RPMI7951 (cell line): ENCODE data around the gene RAMP1. TPM values are rescaled to one million over a fixed set of nuclear protein-coding genes. Genes with fewer than 3 reads are reported as not detected.
A peak's percentile ranks its signal among the peaks of the same experiment; 100 is the strongest.

ENCODE experiments used
- DNase-seq: peaks from one replicate; pipeline ENCODE4 v3.0.0-alpha.2; 2012; ENCODE audit warnings: low read depth
- total RNA-seq: library from RNA; depleted of rRNA; stranded (reverse); fragments of >200 nt; shearing (Covaris generic); gene quantifications from 2 replicates; pipeline ENCODE4 v1.2.3, GENCODE V29; 2014

RAMP1 gene
- total RNA-seq, 1 experiment from 2014 or later = 6.2 TPM

DNA sequence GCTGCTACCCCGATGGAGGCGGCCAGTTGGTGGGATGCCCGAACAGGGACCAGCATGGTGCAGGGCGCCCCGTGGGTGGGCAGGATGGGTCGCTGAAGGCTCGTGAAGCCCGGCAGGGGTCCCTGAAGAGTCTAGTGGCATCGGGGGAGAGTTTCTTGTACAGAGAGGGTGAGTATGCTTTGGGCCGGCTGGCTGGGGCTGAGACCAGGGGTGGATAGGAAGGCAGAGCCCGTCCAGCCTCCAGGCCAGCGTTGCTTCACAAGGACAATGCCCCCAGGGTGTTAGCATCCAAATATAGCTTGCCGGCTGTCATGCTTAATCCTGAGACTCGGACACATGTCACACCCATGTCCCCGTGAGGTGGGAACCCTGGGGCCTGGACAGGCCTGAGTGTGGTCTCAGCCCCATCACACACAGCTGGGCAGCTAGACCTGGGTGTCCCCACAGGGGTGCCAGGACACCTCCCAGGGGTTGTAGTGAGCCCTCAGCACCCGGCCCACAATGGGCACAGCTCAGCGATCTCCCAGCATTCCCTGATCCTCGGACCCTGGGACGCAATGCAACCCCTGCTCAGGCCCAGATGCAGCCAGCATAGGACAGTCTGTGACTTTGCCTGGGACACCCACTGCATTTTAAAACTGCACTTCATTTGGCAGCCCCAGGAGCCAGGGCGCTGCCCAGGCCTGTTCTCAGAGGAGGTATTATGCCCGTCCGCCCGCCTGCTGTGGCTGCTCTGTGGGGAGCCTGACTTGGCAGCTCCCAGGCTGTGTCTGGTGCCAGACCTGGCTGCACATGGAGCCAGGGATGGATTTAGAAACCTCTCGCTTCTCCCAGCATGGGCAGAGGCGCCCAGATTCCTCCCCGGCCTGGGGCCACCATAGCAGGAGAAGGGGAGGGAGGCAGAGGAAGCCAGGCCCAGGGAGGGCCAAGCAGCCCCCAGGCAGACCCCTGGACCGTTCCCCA lies 36.4 kb downstream of the RAMP1 start:
- DNase-seq = no peak

GRCh38 chr2:237896507-237896892 lies 37.1 kb downstream of the RAMP1 start:
- no peak for DNase-seq

- DNase-seq = no peak
These were observed 37.5 kb downstream of the RAMP1 start for GRCh38 chr2:237896956-237897355.

- DNase-seq = no peak
These were observed 38.6 kb downstream of the RAMP1 start for GRCh38 chr2:237898057-237898414.

DNA sequence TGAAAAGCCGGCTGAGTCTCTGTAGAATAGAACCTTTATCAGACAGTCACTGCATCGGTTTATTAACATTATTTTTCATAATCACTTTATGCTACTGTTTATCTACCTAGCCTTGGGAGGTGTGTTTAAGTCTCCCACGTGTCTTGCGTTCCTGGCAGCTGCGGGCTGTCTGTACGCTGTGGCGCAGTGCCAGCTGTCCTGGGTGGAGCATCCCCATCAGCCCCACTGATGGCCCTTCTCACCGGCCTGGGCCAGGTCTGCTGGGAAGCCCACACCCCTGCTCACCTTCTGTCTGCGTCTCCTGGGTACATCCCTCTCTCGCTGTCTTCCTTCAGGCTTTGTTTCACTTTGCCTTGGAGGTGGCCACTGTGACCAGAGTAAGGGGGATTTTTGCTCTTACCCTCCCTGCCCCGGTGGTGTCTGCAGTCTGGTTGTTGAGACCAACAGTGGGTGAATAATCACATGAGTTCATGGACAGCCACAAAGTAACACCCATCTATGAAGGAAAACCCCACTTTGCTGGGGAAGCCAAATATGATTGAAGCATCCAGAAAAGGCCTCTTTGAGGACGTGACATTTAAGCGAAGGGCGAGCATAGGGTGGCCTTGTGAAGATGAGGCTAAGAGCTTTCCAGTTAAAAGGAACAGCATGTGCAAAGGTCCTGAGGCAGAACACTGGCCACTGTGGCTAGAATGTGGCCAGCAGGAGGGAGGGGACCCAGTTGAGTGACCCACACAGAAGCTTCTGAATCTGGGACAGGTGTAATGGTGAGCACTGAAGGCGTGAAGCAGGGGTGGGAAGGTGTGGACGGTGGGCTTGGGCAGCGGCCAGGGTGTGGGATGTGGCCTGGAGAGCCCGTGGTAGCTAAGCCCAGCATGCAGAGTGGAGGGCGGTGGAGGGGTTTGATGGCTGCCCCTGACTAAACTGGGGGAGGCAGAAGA lies 41.7 kb downstream of the RAMP1 start:
- DNase-seq = no peak

DNA sequence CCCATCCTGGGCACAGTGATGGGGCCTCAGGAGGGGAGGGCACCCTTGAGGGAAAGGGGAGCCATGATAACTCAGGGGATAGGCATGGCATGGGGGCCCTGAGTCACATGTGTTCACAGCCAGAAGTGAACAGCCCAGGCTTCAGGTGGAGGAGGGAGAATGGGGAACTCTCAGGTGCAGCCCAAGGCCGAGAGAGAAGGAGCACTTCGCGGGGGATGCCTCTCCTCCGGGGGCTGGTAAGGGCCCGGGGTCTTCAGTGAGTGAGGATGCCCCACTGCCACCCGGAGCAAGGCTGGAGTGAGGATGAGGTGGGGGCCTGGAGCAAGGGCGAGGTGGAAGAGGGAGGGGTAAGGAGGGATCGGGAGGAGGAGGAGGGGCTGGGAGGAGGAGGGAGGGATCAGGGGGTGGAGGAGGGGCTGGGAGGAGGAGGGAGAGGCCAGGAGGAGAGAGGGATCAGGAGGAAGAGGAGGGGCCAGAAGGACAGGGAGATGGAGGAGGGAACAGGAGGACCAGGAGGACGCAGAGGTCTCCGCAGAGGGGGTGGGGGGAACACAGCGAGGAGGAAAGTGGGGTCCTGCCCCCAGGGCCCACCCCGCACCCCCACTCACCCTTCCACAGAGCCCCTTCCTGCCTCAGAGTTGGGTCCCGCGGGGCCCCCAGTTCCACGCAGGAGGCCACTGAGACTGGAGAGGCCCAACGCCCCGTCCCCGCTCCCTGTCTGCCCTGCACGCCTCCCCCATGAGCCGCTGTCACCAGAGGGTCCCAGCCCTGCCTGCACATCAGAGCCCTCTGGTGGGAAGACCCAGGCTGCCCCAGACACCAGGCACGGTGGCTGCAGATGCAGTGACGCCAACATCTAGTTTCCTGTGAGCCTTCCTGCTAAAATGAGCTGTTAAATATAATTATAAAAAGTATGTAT lies 42.8 kb downstream of the RAMP1 start:
- DNase-seq = no peak

DNA sequence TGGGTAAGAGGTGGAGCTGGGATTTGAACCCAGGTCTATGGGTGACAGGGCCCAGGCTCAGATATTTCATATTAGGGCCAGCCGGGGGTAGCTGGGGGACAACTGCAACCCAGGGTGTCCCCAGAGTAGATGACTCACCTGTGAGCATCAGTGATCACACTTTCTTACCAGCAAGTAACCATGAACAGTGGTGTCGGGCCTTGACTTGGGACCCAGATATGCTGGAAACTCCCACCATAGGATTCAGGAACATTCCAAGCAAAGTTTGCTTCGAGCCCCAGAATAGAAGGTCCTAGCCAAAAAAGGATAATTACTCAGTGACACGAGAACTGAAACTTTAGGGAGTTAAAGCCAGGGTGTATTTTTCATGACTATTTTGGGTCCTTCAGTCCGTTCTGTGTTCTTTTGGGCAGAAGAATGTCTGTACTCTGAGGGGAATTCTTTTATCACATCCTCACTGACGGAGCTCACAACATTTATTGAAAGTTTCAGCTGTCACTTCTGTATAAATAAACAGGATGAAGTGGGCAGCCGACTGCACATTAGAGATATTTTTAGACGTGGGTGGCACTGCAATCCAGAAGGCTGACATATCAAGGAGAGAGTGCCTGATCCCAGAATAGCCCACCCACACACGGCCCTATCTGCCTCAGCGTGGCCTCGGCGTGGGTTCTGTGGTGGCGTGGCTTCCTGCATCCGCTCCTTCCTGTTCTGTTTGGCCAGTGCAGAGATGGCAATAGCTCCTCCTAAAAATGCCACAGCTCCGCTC lies 45.6 kb downstream of the RAMP1 start:
- DNase-seq = peak; percentile 79

DNA sequence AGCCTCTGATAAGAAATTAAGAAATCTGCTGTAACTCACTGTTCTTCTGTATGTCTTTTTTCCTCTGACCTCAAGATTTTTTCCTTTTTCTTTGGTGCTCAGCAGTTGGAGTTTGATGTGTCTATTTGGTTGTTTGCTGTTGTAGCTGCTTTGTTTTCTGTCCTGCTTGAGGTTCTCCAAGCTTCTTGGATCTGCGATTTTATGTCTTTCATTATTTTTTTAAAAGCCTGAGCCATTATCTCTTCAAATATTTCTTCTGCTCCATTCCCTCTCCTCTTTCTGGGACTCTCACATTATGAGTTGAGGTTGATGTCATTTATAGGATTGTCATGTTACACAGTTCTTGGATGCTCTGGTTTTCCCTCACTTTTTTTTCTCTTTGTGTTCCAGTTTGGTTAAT lies 47.7 kb downstream of the RAMP1 start:
- DNase-seq = no peak

DNA sequence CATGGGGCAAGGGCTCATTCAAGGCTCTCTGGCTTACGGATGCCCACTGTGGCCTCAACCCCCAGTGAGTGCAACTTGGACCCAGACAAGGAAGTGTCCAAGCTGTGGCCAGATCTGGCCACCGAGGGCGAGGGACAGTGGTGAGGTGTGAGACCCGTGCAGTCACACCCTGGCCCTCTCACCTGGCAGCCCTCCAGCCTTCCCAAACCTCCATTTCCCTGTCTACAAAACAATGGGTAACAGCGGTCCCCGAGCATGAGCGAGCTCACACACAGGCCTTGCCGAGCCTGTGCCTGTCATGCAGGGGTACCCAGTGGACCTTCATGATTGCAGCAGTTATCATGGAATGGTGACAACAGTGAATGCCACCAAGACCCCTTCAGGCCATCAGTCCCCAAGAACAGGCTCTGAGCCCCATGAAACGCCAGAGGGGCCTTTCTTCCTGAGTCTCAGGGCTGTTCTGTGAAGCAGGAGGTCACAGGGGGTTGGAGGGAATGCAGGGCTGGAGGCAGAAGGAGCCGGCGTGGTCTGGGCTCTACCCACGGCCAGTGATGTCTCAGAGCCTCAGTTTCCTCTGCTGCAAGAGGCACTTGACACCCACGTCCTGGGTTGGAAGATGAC lies 49.8 kb downstream of the RAMP1 start:
- DNase-seq = no peak

DNA sequence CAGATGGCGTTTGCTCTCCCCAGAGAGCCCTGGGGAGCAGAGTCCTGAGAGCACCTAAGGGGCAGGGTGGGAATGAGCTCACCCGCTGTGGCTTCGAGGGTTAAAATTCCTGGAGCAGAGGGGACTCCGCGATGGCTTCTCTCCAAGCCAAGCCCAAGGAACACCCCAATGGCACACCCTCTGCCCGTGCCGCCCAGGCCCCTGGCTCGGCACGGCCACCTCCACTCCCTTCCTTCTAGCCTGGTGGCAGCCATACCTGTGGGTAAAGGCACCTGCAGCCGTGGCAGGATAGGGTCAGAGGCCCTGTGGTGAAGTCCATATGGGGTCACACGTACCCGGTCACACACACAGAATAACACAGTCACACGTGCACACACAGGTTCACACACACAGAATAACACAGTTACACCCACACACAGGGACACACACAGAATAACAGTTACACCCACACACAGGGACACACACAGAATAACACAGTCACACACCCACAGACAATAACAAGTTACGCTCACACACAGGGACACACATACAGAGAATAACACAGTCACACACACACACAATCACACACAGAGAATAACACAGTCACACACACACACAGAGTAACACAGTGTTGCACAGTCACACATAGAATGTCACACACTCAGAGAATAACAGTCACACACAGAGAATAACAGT lies 50.5 kb downstream of the RAMP1 start:
- DNase-seq = no peak

- no peak for DNase-seq
These were observed 51.3 kb downstream of the RAMP1 start for GRCh38 chr2:237910576-237911362.

GRCh38 chr2:237911363-237912017 lies 52.1 kb downstream of the RAMP1 start:
- DNase-seq = no peak

DNA sequence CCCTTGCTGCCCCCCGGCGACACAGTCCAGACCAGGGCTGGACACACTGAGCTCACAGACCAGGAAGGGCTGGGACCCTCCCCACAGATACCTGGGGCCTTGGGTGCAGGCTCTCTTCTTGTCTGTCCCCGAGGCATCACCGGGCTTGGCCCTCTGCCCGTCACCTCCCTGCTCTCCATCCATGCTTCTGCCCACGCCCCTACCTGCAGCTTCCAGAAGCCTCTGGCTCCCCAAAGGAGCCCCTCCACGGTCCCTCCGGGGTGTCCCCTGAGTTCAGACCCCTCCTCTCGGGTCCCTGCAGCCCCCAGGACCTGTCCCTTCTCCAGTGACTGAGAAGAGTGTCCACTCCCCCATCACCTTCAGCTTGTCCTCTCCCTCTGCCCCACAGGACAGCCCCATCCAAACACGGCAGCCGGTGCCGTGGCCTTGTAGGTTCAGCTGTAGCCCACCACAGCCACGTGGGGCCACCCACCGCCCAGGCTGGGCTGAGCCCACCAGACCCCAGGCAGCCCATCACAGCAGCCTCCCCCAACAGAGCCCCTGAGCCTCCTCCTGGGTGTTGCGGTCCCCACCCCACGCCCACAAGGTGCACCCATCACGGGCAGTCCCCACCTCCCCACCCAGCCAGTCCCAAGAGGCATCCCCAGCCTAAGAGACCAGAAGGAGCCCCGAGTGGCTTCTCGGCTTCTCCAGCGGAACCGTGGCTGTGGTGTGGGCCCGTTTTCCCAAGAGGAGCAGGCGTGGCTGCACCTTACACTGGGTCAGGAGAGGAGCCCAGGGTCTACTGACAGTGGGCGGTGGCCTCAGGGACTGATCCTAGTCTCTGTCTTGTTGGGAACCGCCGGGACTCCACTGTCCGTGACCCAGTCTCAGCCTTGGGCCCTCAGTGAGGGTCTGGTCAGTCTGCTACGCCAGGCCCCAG lies 53.1 kb downstream of the RAMP1 start:
- no peak for DNase-seq

DNA sequence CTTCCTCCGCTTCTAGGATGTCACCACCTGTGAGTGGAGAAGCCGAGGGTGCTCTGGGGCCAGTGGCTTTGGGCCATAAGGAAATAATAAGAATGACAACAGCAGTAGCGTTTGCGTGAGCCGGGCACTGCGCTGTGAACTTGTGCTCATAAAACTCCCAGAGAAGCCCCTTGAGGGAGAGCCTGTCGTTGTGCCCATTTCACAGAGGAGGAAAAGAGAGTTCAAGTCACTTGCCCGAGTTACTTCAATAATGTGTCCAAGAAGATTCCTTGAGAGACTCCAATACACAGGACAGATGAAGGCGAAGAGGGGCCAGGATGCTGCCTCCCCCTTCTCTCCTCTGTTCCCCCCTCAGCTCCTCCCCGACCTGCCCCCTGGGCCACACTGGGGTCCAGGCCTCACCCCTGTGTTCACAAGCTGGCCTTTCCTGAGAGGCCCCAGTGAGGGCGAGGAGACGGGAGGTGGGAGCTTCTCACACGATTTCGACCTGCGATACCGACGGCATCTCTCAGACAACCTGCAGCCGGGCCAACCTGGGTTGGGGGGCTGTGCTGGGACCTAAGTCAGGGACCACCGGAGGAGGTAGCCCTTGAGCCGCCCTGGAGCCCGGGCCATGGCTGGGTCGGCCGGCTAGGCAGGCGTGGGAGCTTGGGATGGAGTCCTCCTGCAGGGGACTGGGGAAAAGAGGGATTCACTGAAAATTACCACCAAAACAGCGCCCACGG lies 53.9 kb downstream of the RAMP1 start:
- DNase-seq = no peak

DNA sequence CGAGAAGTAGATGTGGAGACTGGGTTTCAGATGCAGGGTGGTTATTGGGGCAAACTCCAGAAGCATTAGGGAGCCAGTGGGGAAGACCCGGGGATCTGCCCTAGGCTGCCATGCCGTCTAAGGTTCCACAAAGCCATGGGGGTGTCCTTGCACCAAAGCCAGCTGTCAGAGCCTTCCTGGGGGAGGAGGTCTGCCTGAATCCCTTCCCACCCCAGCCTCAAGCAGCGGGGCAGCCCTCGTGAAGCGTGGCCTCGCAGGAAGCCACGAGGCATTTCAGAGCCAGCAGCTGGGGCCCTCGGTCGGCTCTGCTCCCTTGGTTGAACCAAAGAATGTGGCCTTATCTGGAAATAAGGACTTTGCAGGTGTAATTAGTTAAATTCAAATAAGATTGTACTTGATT lies 56.2 kb downstream of the RAMP1 start:
- DNase-seq = no peak

DNA sequence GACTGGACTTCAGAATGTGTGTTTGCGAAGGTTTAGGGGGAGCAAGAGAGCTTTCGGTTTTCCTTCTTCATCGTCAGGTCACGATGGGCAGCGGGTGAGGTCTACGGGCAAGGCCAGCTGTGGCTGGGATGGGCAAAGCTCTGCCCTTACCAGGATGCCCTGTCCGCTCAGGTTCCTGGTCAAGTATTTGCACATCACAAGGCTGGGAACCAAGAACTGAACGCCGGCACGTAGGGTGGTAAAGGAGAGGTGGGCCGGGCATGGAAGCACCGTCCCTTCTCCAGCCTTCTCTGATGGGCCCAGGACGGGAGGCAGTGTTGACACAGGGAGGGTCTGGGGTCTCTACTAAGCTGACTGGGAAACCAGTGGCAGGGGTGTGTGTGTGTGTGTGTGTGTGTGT lies 56.9 kb downstream of the RAMP1 start:
- no peak for DNase-seq
